PC-9 (cell line): ENCODE measurements around the gene PHF23.

Experiments used
- CTCF ChIP-seq: fragments of 200-600 bp; sonication (generic); conservative IDR thresholded peaks from 2 replicates; pipeline ENCODE4 v1.6.1; 2017; ENCODE audit warnings: mixed run types, antibody characterized with exemption, mild to moderate bottlenecking, moderate library complexity
- EZH2 ChIP-seq: fragments of 200-600 bp; sonication (generic); IDR thresholded peaks from 2 replicates; pipeline ENCODE4 v1.8.0; 2017; ENCODE audit warnings: antibody characterized with exemption, low read depth

- no peak for TF ChIP-seq CTCF
- no peak for TF ChIP-seq EZH2
Measured at GRCh38 chr17:7281074-7281952, 42.1 kb upstream of the PHF23 start, which contains the start of gene SLC2A4.
